Cardiac fibroblast (primary cell): Measurements from ENCODE around the gene MGMT.

Experiments used
- DNase-seq, 2 donors: peaks; one replicate each; pipeline versions ENCODE4 v3.0.0 to v3.0.0-alpha.2; 2010; ENCODE audit warnings: low read depth in 2 of 2
- H3K4me3 ChIP-seq, 2 donors: replicated peaks in 1 of 2; 1 replicate in 1 of 2; 2 replicates in 1 of 2; pipeline ENCODE4 v1.5.1; 2011; ENCODE audit warnings: low read depth in 2 of 2, low read length in 2 of 2, mild to moderate bottlenecking in 2 of 2, moderate library complexity in 1 of 2
- CTCF ChIP-seq: IDR thresholded peaks from one replicate; pipeline ENCODE4 v1.5.1; 2011; ENCODE audit warnings: low read depth, mild to moderate bottlenecking, low read length, inconsistent platforms

The MGMT gene

GRCh38 chr10:129514568-129515451 is 47.8 kb downstream of the MGMT start:
- DNase-seq: no peak
- no peak overlapping the region for H3K4me3 ChIP-seq
- TF ChIP-seq CTCF: no peak

- H3K4me3 ChIP-seq: no peak overlapping the region
- no peak for DNase-seq
- no peak for TF ChIP-seq CTCF
These were observed 50.0 kb downstream of the MGMT start for GRCh38 chr10:129516846-129517679.

- TF ChIP-seq CTCF: no peak
- no peak overlapping the region for H3K4me3 ChIP-seq
- DNase-seq: no peak
These were observed 50.6 kb downstream of the MGMT start for GRCh38 chr10:129517680-129518057.

GRCh38 chr10:129518793-129519192 is 51.8 kb downstream of the MGMT start:
- no peak for TF ChIP-seq CTCF
- DNase-seq: no peak
- no peak overlapping the region for H3K4me3 ChIP-seq

GRCh38 chr10:129520440-129521080 is 53.5 kb downstream of the MGMT start:
- H3K4me3 ChIP-seq: no peak overlapping the region
- no peak for TF ChIP-seq CTCF
- DNase-seq: no peak

- DNase-seq: no peak
- TF ChIP-seq CTCF: no peak
- H3K4me3 ChIP-seq: no peak overlapping the region
These were observed 54.4 kb downstream of the MGMT start for GRCh38 chr10:129521161-129522025.
